ENCODE measurements around the gene RPS27.

DNA sequence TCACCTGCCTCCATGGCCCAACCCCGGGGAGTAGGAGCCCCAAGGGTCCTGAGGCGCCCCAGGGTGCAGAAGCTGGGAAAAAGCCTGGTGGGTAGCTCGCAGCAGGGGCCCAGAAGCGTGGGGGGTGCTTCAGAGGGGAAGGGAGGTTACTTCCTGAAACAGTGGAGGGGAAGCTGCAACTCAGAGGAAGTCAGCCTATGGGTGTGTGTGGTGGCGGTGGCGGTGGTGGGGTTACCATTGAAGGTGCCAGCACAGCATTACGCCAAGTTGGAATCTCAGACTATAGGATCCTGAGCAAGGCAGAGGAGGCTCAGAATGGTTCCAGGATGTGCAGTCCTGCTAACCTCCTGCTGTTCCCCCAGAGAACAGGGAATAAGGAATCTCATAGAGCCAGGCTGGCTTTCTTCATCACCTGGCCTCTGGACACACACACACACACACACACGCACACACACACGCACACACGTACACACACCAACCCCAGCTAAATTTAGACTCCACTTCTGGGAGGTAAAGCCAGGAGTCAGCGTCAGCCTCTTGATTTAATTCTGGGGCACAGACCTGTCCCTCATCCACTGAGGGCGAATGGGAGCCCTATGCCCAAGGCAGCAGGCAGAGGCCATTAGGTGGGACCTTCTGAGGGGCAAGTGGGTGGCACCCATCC lies 45.3 kb upstream of the RPS27 start:
- TF ChIP-seq, protein P1, sequence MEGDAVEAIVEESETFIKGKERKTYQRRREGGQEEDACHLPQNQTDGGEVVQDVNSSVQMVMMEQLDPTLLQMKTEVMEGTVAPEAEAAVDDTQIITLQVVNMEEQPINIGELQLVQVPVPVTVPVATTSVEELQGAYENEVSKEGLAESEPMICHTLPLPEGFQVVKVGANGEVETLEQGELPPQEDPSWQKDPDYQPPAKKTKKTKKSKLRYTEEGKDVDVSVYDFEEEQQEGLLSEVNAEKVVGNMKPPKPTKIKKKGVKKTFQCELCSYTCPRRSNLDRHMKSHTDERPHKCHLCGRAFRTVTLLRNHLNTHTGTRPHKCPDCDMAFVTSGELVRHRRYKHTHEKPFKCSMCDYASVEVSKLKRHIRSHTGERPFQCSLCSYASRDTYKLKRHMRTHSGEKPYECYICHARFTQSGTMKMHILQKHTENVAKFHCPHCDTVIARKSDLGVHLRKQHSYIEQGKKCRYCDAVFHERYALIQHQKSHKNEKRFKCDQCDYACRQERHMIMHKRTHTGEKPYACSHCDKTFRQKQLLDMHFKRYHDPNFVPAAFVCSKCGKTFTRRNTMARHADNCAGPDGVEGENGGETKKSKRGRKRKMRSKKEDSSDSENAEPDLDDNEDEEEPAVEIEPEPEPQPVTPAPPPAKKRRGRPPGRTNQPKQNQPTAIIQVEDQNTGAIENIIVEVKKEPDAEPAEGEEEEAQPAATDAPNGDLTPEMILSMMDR (conservative IDR thresholded peaks at IDR 0.05; ENCODE audit: low read length): no peak
- no peak for TF ChIP-seq EZH2phosphoT487 (IDR thresholded peaks at IDR 0.05; ENCODE audit: borderline replicate concordance)

All from Loucy (cell line).